Bronchial epithelial cell (primary cell): ENCODE data around the gene TMTC1. TPM values are rescaled to one million over a fixed set of nuclear protein-coding genes. Genes with fewer than 3 reads are reported as not detected.
A peak's percentile ranks its signal among the peaks of the same experiment; 100 is the strongest.

Experiments
- DNase-seq: peaks from one replicate; pipeline ENCODE4 v3.0.0-alpha.2; 2010; ENCODE audit warnings: low read depth
- FAIRE-seq: peaks from 2 replicates; lab custom pipeline; 2011; peaks lifted over from hg19 to GRCh38; lab: Jason Lieb, UNC
- H3K27me3 ChIP-seq: 2 replicates; pipeline ENCODE4 v1.5.1; 2011; ENCODE audit warnings: low read length; ENCODE audit not compliant: control insufficient read depth, insufficient read depth
- H3K36me3 ChIP-seq: 2 replicates; pipeline ENCODE4 v1.5.1; 2011; ENCODE audit warnings: low read length; ENCODE audit not compliant: control insufficient read depth, insufficient read depth
- H3K4me3 ChIP-seq: 2 replicates; pipeline ENCODE4 v1.5.1; 2011; ENCODE audit warnings: mild to moderate bottlenecking, low read depth, low read length, control low read depth
- CTCF ChIP-seq: IDR thresholded peaks from 2 replicates; pipeline ENCODE4 v1.5.1; 2011; ENCODE audit warnings: mild to moderate bottlenecking, moderate library complexity, low read length, control low read depth, inconsistent platforms; ENCODE audit not compliant: insufficient read depth, severe bottlenecking
- total RNA-seq: library from RNA; depleted of rRNA; stranded (reverse); fragments of >200 nt; gene quantifications from 2 replicates; pipeline ENCODE4 v1.2.1, GENCODE V29; 2014

The TMTC1 gene
- total RNA-seq, 1 donor from 2014 or later, result 4.5 TPM

GRCh38 chr12:29710104-29710503, 73.6 kb downstream of the TMTC1 start:
- H3K4me3 ChIP-seq, result no peak overlapping the region
- FAIRE-seq (no peak), DNase-seq (peak; percentile 23)
- H3K27me3 ChIP-seq, result no peaks in the 10 kb centered on the region
- no peak for TF ChIP-seq CTCF
- H3K36me3 ChIP-seq, result no peaks in the 10 kb centered on the region

- Histone ChIP-seq H3K36me3 (no peaks in the 10 kb centered on the region), H3K27me3 (no peaks in the 10 kb centered on the region), H3K4me3 (no peak overlapping the region)
- no peak for DNase-seq
- TF ChIP-seq CTCF, result no peak
- no peak for FAIRE-seq
These were observed 74.2 kb downstream of the TMTC1 start for GRCh38 chr12:29709496-29710040.

GRCh38 chr12:29709054-29709453, 74.7 kb downstream of the TMTC1 start:
- Histone ChIP-seq H3K36me3 (no peaks in the 10 kb centered on the region), H3K27me3 (no peaks in the 10 kb centered on the region), H3K4me3 (no peak overlapping the region)
- FAIRE-seq (no peak), DNase-seq (peak; percentile 44)
- no peak for TF ChIP-seq CTCF

DNA sequence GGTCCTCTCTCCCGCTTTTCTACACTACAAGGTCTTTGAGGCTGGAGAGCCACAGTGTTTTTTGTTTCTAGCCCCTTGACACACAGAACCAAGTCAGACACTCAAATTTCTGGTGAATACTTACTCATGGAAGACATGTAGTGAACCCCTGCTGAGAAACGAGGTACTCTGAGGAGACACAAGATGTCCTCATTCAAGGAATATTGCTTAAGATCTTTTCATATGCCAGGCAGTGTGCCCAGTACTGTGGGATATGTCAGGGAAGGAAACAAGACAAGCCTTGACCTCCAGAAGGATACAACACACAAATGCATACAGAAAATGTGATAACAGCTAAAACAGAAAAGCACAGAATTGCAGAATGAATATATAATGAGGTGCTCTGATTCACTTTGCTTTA, 75.9 kb downstream of the TMTC1 start:
- Histone ChIP-seq H3K36me3 (no peaks in the 10 kb centered on the region), H3K27me3 (no peaks in the 10 kb centered on the region), H3K4me3 (no peak overlapping the region)
- DNase-seq (no peak), FAIRE-seq (no peak)
- no peak for TF ChIP-seq CTCF

- Histone ChIP-seq H3K4me3 (no peak overlapping the region), H3K36me3 (no peaks in the 10 kb centered on the region), H3K27me3 (no peaks in the 10 kb centered on the region)
- FAIRE-seq (no peak), DNase-seq (no peak)
- TF ChIP-seq CTCF, result no peak
These were observed 77.4 kb downstream of the TMTC1 start for GRCh38 chr12:29706311-29706710.

GRCh38 chr12:29703528-29703927, 80.2 kb downstream of the TMTC1 start:
- FAIRE-seq (no peak), DNase-seq (no peak)
- Histone ChIP-seq H3K4me3 (no peak overlapping the region), H3K36me3 (no peaks in the 10 kb centered on the region), H3K27me3 (no peaks in the 10 kb centered on the region)
- no peak for TF ChIP-seq CTCF
